Measurements from ENCODE around the gene RNPEP.

Gene RNPEP

DNA sequence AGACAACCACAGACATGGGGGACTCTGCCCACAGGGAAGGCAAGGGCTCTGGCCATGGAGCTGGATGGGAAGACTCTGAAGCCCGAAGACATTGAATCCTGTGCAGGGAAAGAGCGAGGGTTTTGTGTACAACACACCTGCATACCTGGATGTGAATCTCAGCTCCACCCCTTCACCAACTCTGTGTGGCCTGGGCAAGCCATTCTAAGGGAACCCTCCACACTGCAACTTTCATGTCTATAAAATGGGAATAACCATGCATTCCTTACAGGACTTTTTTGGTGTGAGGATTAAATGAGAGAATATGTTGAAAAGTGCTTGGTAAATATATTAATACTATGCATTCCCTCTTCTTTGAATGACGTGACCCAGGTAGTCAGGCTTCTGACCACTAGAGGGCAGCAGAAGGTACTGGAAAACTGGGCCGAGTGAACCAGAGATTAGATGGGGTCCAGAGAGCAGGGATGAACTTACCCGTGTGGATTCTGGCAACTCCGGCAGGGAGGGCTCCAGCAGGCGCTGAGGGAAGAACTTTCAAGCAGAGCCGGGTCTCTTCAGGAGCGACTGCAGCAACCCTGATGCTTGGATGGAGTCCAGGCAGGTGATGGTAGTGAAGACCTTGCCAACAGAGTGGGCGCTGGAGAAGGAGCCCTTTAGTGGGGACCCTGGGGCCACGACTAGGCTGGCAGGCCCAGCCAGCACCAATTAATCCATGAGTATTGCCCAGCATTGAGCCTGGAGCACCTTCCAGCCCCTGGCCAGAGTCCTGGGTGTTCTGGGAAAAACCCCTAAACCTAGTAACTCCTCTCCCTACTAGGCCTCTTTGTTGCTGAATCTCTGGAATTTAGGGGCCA, 27.1 kb downstream of the RNPEP start:
- Histone ChIP-seq H3K27ac (ENCODE audit: low read depth, low read length) (no peak overlapping the region), H3K9ac (ENCODE audit: low read length) (no peak overlapping the region), H4K20me1 (ENCODE audit: low read depth, low read length) (no peaks in the 10 kb centered on the region), H2AFZ (ENCODE audit: low read depth, low read length, severe bottlenecking) (no peak overlapping the region), H3K4me2 (ENCODE audit: low read depth, low read length, poor library complexity, severe bottlenecking) (no peak overlapping the region), H3K27me3 (ENCODE audit: low read length) (no peaks in the 10 kb centered on the region), H3K9me2 (replicated peaks; ENCODE audit: insufficient read depth, low read length) (no peaks in the 10 kb centered on the region), H3K36me3 (ENCODE audit: low read length) (no peaks in the 10 kb centered on the region), H3K79me2 (ENCODE audit: insufficient read depth, low read length) (no peaks in the 10 kb centered on the region), H3K9me3 (ENCODE audit: insufficient read depth, low read length) (no peaks in the 10 kb centered on the region), H3F3A (ENCODE audit: insufficient read depth) (no peaks in the 10 kb centered on the region), H3K4me3 (ENCODE audit: insufficient read depth, low read length, poor library complexity, severe bottlenecking) (no peak overlapping the region)
- no peak for TF ChIP-seq EZH2phosphoT487 (conservative IDR thresholded peaks at IDR 0.05; ENCODE audit: low read length)
- TF ChIP-seq, protein P1, sequence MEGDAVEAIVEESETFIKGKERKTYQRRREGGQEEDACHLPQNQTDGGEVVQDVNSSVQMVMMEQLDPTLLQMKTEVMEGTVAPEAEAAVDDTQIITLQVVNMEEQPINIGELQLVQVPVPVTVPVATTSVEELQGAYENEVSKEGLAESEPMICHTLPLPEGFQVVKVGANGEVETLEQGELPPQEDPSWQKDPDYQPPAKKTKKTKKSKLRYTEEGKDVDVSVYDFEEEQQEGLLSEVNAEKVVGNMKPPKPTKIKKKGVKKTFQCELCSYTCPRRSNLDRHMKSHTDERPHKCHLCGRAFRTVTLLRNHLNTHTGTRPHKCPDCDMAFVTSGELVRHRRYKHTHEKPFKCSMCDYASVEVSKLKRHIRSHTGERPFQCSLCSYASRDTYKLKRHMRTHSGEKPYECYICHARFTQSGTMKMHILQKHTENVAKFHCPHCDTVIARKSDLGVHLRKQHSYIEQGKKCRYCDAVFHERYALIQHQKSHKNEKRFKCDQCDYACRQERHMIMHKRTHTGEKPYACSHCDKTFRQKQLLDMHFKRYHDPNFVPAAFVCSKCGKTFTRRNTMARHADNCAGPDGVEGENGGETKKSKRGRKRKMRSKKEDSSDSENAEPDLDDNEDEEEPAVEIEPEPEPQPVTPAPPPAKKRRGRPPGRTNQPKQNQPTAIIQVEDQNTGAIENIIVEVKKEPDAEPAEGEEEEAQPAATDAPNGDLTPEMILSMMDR (IDR thresholded peaks at IDR 0.05; ENCODE audit: insufficient read depth, low read length, poor library complexity, severe bottlenecking), result peak; percentile 81

DNA sequence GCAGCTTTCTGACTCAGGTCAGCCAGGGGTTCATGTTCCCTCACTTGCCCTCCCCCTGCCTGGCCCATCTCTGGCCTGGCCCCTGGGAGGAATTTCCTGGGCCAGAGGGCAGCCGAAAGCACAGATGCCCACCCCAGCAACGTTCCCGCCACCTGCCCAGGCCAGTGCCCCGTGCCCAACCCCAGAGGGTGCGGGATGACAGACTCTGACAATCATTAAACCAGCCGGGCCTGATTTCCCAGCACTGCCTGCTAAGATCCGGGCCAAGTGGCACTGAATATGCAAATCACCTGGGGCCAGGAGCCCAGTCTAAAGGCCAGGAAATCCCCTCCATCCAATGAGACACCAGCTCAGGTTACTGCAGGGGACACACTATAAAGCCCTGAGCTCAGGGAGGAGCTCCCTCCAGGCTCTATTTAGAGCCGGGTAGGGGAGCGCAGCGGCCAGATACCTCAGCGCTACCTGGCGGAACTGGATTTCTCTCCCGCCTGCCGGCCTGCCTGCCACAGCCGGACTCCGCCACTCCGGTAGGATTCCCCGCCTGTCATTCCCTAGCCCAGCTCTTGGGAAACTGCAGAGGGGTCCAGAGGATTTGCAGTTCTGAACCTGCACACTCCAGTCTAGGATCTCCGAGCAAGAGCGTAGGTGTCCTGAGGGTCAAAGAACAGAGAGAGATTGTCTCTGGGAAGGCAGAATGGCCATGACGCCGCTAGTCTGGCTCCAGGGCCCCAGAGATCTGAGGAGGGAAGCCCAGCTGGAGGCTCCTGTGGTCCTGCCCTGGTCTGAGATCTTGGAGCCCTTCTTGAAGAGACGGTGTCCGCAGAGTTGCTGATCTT, 27.9 kb downstream of the RNPEP start, which contains the start of gene ELF3:
Gene ELF3 (plus strand): TSS at position 408 of the 836 bp plus-strand sequence. CDS start 550 bp downstream, outside the sequence.
- Histone ChIP-seq H3K79me2 (ENCODE audit: insufficient read depth, low read length) (no peaks in the 10 kb centered on the region), H2AFZ (ENCODE audit: low read depth, low read length, severe bottlenecking) (no peak within 1 kb of the TSS), H3K27me3 (ENCODE audit: low read length) (no peaks in the 10 kb centered on the region), H3K27ac (ENCODE audit: low read depth, low read length) (no peak within 1 kb of the TSS), H3K4me3 (ENCODE audit: insufficient read depth, low read length, poor library complexity, severe bottlenecking) (no peak within 1 kb of the TSS), H3K36me3 (ENCODE audit: low read length) (no peaks in the 10 kb centered on the region), H3K9ac (ENCODE audit: low read length) (no peak within 1 kb of the TSS), H3K9me2 (replicated peaks; ENCODE audit: insufficient read depth, low read length) (no peaks in the 10 kb centered on the region), H3F3A (ENCODE audit: insufficient read depth) (no peaks in the 10 kb centered on the region), H3K9me3 (ENCODE audit: insufficient read depth, low read length) (no peaks in the 10 kb centered on the region), H3K4me2 (ENCODE audit: low read depth, low read length, poor library complexity, severe bottlenecking) (no peak within 1 kb of the TSS), H4K20me1 (ENCODE audit: low read depth, low read length) (no peaks in the 10 kb centered on the region)
- TF ChIP-seq EZH2phosphoT487 (conservative IDR thresholded peaks at IDR 0.05; ENCODE audit: low read length), result no peak
- TF ChIP-seq, protein P1 (IDR thresholded peaks at IDR 0.05; ENCODE audit: insufficient read depth, low read length, poor library complexity, severe bottlenecking), result no peak

DNA sequence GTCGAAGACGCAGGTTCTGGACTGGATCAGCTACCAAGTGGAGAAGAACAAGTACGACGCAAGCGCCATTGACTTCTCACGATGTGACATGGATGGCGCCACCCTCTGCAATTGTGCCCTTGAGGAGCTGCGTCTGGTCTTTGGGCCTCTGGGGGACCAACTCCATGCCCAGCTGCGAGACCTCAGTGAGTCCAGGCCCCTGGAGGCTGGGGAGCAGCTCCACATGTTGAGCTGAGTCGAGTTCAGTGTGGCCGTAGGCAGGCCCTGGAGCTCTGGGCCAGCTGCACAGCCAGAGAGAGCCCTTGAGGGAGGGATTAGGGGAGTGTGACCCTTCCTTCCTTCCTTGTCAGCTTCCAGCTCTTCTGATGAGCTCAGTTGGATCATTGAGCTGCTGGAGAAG, 29.5 kb downstream of the RNPEP start:
- Histone ChIP-seq H3K4me3 (ENCODE audit: insufficient read depth, low read length, poor library complexity, severe bottlenecking) (no peak overlapping the region), H3K36me3 (ENCODE audit: low read length) (no peaks in the 10 kb centered on the region), H3F3A (ENCODE audit: insufficient read depth) (no peaks in the 10 kb centered on the region), H3K9me3 (ENCODE audit: insufficient read depth, low read length) (no peaks in the 10 kb centered on the region), H3K9ac (ENCODE audit: low read length) (no peak overlapping the region), H4K20me1 (ENCODE audit: low read depth, low read length) (no peaks in the 10 kb centered on the region), H3K79me2 (ENCODE audit: insufficient read depth, low read length) (no peaks in the 10 kb centered on the region), H3K27ac (ENCODE audit: low read depth, low read length) (no peak overlapping the region), H2AFZ (ENCODE audit: low read depth, low read length, severe bottlenecking) (no peak overlapping the region), H3K9me2 (replicated peaks; ENCODE audit: insufficient read depth, low read length) (no peaks in the 10 kb centered on the region), H3K4me2 (ENCODE audit: low read depth, low read length, poor library complexity, severe bottlenecking) (no peak overlapping the region), H3K27me3 (ENCODE audit: low read length) (no peaks in the 10 kb centered on the region)
- TF ChIP-seq, protein P1 (IDR thresholded peaks at IDR 0.05; ENCODE audit: insufficient read depth, low read length, poor library complexity, severe bottlenecking), result no peak
- TF ChIP-seq EZH2phosphoT487 (conservative IDR thresholded peaks at IDR 0.05; ENCODE audit: low read length), result no peak
